WERI-Rb-1 (cell line): ENCODE results near the gene KRTAP2-3.
"Not testable (repeated sequence)": the region's sequence is repeated elsewhere in the genome, so short reads cannot be mapped to it uniquely, and the experiment has no call there.

ENCODE experiments used
- DNase-seq: peaks from one replicate; pipeline ENCODE4 v3.0.0-alpha.2; 2020
- H3K27ac ChIP-seq: fragments of 250-450 bp; sonication (Bioruptor Pico); 2 replicates; pipeline ENCODE4 v1.5.1; 2020; ENCODE audit warnings: mild to moderate bottlenecking, moderate library complexity
- H3K27me3 ChIP-seq: fragments of 250-450 bp; sonication (Bioruptor Pico); 2 replicates; pipeline ENCODE4 v1.5.1; 2021; ENCODE audit warnings: mild to moderate bottlenecking, low read depth, moderate library complexity; ENCODE audit not compliant: insufficient read depth, severe bottlenecking
- H3K36me3 ChIP-seq: fragments of 250-450 bp; sonication (Bioruptor Pico); 2 replicates; pipeline ENCODE4 v1.5.1; 2020; ENCODE audit warnings: mild to moderate bottlenecking, moderate library complexity
- H3K4me3 ChIP-seq: 2 replicates; pipeline ENCODE4 v1.5.1; 2011; ENCODE audit warnings: low read depth, mild to moderate bottlenecking, control low read depth, low read length
- H3K9me3 ChIP-seq: fragments of 250-450 bp; sonication (Bioruptor Pico); 2 replicates; pipeline ENCODE4 v1.5.1; 2021; ENCODE audit warnings: mild to moderate bottlenecking, moderate library complexity; ENCODE audit not compliant: severe bottlenecking
- CTCF ChIP-seq: IDR thresholded peaks from 2 replicates; pipeline ENCODE4 v1.5.1; 2011; ENCODE audit warnings: low read depth, mild to moderate bottlenecking, control low read depth, inconsistent platforms, low read length

Gene KRTAP2-3

GRCh38 chr17:41048441-41048840, 11.5 kb downstream of the KRTAP2-3 start:
- DNase-seq = no peak
- no peak overlapping the region for H3K27ac ChIP-seq

GRCh38 chr17:41046735-41047465, 13.0 kb downstream of the KRTAP2-3 start, which contains the start of gene KRTAP2-1:
Gene KRTAP2-1 (minus strand): TSS chr17:41047316. CDS start chr17:41047267, 49 bp downstream.
- H3K9me3 ChIP-seq = peaks cover 10% of the 10 kb centered on the region
- DNase-seq, H3K27me3 ChIP-seq, H3K36me3 ChIP-seq, H3K4me3 ChIP-seq, H3K27ac ChIP-seq: not testable (repeated sequence)

More at GRCh38 chr17:41048441-41048840, 11.5 kb downstream of the KRTAP2-3 start:
- Histone ChIP-seq H3K27me3 (no peaks in the 10 kb centered on the region), H3K9me3 (peaks cover 2% of the 10 kb centered on the region), H3K4me3 (no peak overlapping the region), H3K36me3 (no peaks in the 10 kb centered on the region)
- no peak for TF ChIP-seq CTCF

- no peak overlapping the region for H3K4me3 ChIP-seq
- no peak for TF ChIP-seq CTCF
Measured at GRCh38 chr17:41042953-41043352, 17.0 kb downstream of the KRTAP2-3 start.

GRCh38 chr17:41040783-41041571, 18.9 kb downstream of the KRTAP2-3 start, which contains the start of gene KRTAP1-1:
Gene KRTAP1-1 (minus strand): TSS chr17:41041450. CDS start chr17:41041397, 53 bp downstream.
- not testable (repeated sequence) for H3K27me3 ChIP-seq, DNase-seq, H3K27ac ChIP-seq, H3K36me3 ChIP-seq, H3K4me3 ChIP-seq
- peaks cover 10% of the 10 kb centered on the region for H3K9me3 ChIP-seq

More at GRCh38 chr17:41042953-41043352, 17.0 kb downstream of the KRTAP2-3 start:
- Histone ChIP-seq H3K9me3 (peaks cover 10% of the 10 kb centered on the region), H3K36me3 (no peaks in the 10 kb centered on the region), H3K27me3 (no peaks in the 10 kb centered on the region), H3K27ac (no peak overlapping the region)
- DNase-seq = no peak

GRCh38 chr17:41037853-41038350, 22.0 kb downstream of the KRTAP2-3 start:
- H3K4me3 ChIP-seq = no peak overlapping the region
- H3K27me3 ChIP-seq = no peaks in the 10 kb centered on the region
- no peak overlapping the region for H3K27ac ChIP-seq
- DNase-seq = no peak
- no peaks in the 10 kb centered on the region for H3K36me3 ChIP-seq
- peaks cover 3% of the 10 kb centered on the region for H3K9me3 ChIP-seq
- no peak for TF ChIP-seq CTCF

GRCh38 chr17:41034346-41034935, 25.5 kb downstream of the KRTAP2-3 start, which contains the start of gene KRTAP1-3:
Gene KRTAP1-3 (minus strand): TSS chr17:41034874. CDS start chr17:41034821, 53 bp downstream.
- not testable (repeated sequence) for H3K27ac ChIP-seq, H3K9me3 ChIP-seq, DNase-seq, H3K27me3 ChIP-seq, H3K36me3 ChIP-seq, H3K4me3 ChIP-seq
